Right lobe of liver (tissue), 4 donors: ENCODE measurements around the gene SPIRE1.

Experiments
- CTCF ChIP-seq, 4 donors: fragments of 200-600 bp in 3 of 4; fragments of 450-650 bp in 1 of 4; IDR thresholded peaks; one replicate each; pipeline versions ENCODE4 v1.5.1 to v1.8.0; 2016 to 2022; ENCODE audit warnings: antibody characterized with exemption in 4 of 4, mild to moderate bottlenecking in 2 of 4
- POLR2A ChIP-seq: fragments of 450-650 bp; IDR thresholded peaks from one replicate; pipeline ENCODE4 v1.6.1; 2017; ENCODE audit warnings: antibody characterized with exemption, mild to moderate bottlenecking
- donor health status: DM: no; HTN: no; CAD: no.
- donor health status: DM: no; HTN: no; CAD: no.
- donor health status: DM: no; HTN: yes; CAD: no.

GRCh38 chr18:12585218-12585617 lies 72.7 kb downstream of the SPIRE1 start:
- TF ChIP-seq CTCF (IDR thresholded peaks at IDR 0.05) (no peak), POLR2A (no peak)
